PFSK-1 (cell line): ENCODE measurements around the gene SLC24A3.

Source experiments
- FOXP2 ChIP-seq: optimal IDR thresholded peaks from 2 replicates; pipeline ENCODE3; 2011; ENCODE audit warnings: borderline replicate concordance, control low read depth, inconsistent platforms; ENCODE audit not compliant: insufficient read depth; ENCODE audit errors: extremely low read length, extremely low read depth
- POLR2AphosphoS5 ChIP-seq: IDR thresholded peaks from 2 replicates; pipeline ENCODE4 v1.6.1; 2012; ENCODE audit warnings: low read depth, mild to moderate bottlenecking, control low read depth, low read length, moderate library complexity
- SIN3A ChIP-seq: IDR thresholded peaks from 2 replicates; pipeline ENCODE4 v1.6.1; 2012; ENCODE audit warnings: mild to moderate bottlenecking, low read length, moderate library complexity, borderline replicate concordance; ENCODE audit not compliant: insufficient read depth
- TAF1 ChIP-seq: IDR thresholded peaks from 2 replicates; pipeline ENCODE4 v1.6.1; 2012; ENCODE audit warnings: low read length, control low read depth, borderline replicate concordance; ENCODE audit not compliant: insufficient read depth
- TF ChIP-seq, protein P1 (sequence below), 2 experiments: IDR thresholded peaks; 2 replicates each; pipeline versions ENCODE4 v1.6.1 to v1.8.0; 2011 to 2012; ENCODE audit warnings: low read depth in 2 of 2, low read length in 2 of 2, control low read depth in 1 of 2, inconsistent platforms in 1 of 2, mild to moderate bottlenecking in 1 of 2, moderate library complexity in 1 of 2; ENCODE audit not compliant: insufficient read depth in 1 of 2

Gene SLC24A3

DNA sequence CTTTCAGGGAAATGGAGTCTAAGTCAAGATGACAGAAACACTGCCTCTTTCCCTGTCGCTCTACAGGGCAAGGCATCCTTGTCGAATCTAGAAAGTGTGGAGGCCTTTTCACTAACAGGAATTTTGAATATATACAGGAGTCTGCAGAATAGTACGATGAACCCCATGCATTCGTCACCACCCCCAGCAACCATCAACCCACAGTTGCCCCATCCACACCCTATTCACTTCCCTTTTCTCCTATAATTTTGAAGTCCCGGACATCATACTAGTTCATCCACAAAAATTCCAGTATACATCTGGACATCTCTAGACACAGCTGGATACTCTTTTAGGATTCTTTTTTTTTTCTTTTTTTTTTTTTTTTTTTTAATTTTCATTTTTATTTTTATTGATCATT, 464.9 kb downstream of the SLC24A3 start:
- TF ChIP-seq, protein P1, sequence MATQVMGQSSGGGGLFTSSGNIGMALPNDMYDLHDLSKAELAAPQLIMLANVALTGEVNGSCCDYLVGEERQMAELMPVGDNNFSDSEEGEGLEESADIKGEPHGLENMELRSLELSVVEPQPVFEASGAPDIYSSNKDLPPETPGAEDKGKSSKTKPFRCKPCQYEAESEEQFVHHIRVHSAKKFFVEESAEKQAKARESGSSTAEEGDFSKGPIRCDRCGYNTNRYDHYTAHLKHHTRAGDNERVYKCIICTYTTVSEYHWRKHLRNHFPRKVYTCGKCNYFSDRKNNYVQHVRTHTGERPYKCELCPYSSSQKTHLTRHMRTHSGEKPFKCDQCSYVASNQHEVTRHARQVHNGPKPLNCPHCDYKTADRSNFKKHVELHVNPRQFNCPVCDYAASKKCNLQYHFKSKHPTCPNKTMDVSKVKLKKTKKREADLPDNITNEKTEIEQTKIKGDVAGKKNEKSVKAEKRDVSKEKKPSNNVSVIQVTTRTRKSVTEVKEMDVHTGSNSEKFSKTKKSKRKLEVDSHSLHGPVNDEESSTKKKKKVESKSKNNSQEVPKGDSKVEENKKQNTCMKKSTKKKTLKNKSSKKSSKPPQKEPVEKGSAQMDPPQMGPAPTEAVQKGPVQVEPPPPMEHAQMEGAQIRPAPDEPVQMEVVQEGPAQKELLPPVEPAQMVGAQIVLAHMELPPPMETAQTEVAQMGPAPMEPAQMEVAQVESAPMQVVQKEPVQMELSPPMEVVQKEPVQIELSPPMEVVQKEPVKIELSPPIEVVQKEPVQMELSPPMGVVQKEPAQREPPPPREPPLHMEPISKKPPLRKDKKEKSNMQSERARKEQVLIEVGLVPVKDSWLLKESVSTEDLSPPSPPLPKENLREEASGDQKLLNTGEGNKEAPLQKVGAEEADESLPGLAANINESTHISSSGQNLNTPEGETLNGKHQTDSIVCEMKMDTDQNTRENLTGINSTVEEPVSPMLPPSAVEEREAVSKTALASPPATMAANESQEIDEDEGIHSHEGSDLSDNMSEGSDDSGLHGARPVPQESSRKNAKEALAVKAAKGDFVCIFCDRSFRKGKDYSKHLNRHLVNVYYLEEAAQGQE (IDR thresholded peaks at IDR 0.05; ENCODE audit: insufficient read depth in 1 of 2, low read depth in 2 of 2, low read length in 2 of 2), result no peak
- no peak for TF ChIP-seq FOXP2
- no peak for TF ChIP-seq SIN3A
- TF ChIP-seq TAF1, result no peak
- TF ChIP-seq POLR2AphosphoS5, result no peak

DNA sequence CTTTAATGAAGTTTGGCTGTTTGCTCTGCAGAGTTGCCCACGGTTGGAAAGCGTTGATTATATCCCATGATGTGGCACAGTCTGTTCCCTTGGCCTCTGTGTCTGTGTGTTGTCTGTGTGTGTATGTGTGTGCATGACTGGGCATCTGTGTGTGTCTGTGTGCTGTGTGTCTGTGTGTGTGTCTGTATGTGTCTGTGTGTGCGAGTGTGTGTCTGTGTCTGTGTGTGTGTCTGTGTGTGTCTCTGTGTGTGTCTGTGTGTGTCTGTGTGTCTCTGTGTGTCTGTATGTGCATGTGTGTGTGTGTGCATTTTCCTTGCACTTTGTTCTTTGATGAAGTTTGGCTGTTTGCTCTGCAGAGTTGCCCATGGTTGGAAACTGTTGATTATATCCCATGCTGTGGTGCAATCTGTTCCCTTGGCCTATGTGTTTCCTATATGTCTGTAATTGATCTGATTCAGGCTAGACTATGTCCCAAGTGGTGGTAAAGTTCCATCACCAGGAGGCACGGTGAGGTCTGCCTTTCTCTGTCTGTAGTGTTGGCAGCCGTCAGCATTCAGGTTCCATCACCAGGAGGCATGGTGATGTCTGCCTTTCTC, 467.6 kb downstream of the SLC24A3 start:
- TF ChIP-seq SIN3A, result no peak
- no peak for TF ChIP-seq FOXP2
- TF ChIP-seq POLR2AphosphoS5, result no peak
- TF ChIP-seq, protein P1 (IDR thresholded peaks at IDR 0.05; ENCODE audit: insufficient read depth in 1 of 2, low read depth in 2 of 2, low read length in 2 of 2), result no peak
- no peak for TF ChIP-seq TAF1

- TF ChIP-seq SIN3A (no peak), FOXP2 (no peak), TAF1 (no peak), POLR2AphosphoS5 (no peak)
- TF ChIP-seq, protein P1 (IDR thresholded peaks at IDR 0.05; ENCODE audit: insufficient read depth in 1 of 2, low read depth in 2 of 2, low read length in 2 of 2), result no peak
Observed at GRCh38 chr20:19682249-19682648, 469.8 kb downstream of the SLC24A3 start.

DNA sequence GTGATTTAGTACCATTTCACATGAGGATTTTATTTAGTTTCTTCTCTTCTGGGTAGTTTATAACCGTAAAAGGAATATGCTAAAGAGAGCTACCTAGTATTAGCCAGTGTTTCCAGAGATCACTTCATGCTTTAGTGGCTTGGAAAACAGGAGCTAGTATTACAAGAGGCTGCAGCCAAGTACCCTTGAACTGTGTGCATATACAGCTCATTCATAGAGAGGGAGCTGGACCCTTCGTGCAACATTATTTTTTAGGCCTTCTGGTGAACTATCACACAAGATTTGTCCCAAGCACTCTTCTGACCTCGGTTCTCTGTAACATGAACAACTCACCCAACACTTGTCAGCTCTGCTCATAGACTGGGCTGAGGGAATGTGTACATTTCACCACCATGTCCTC, 470.7 kb downstream of the SLC24A3 start:
- TF ChIP-seq, protein P1 (IDR thresholded peaks at IDR 0.05; ENCODE audit: insufficient read depth in 1 of 2, low read depth in 2 of 2, low read length in 2 of 2), result no peak
- TF ChIP-seq TAF1, result no peak
- no peak for TF ChIP-seq POLR2AphosphoS5

DNA sequence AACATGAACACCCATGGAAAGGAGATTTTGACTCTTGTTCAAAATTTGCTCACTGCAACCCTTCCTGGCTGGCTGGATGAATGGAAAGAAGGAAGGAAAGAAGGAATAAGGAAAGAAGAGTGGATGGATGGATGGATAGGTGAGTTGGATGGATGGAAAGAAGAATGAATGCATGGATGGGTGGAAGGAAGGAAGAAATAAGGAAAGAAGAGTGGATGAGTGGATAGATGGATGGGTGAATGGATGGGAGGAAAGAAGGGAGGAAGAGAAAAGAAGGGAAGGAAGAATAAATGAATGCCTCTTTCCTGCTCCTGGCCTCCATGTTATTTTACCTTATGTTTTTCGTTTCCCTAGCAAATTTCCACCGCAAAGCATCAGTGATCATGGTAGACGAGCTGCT, 471.4 kb downstream of the SLC24A3 start:
- TF ChIP-seq, protein P1 (IDR thresholded peaks at IDR 0.05; ENCODE audit: insufficient read depth in 1 of 2, low read depth in 2 of 2, low read length in 2 of 2), result no peak
- no peak for TF ChIP-seq FOXP2
